IMR-90 (cell line): ENCODE results near the gene ANOS1. TPM values are rescaled to one million over a fixed set of nuclear protein-coding genes. Genes with fewer than 3 reads are reported as not detected.
"Not testable (repeated sequence)": the region's sequence is repeated elsewhere in the genome, so short reads cannot be mapped to it uniquely, and the experiment has no call there.

Experiments used
- ATAC-seq: fragments of 200-7000 bp; cut with Tn5 transposase; 2 replicates; pipeline ENCODE4 v1.9.1; 2020; ENCODE audit warnings: low read depth, mild to moderate bottlenecking, moderate library complexity
- BruUV-seq: library from RNA; stranded (reverse); fragments of 400-500 nt; replicated peaks from 2 replicates; lab custom pipeline; 2021; lab: Mats Ljungman, UMichigan
- CTCF ChIA-PET: fragments of 300-600 bp; formaldehyde crosslinking; extraction: SDS; loops from one replicate; lab custom pipeline; 2021; ENCODE audit warnings: antibody characterized with exemption; lab: Yijun Ruan, JAX
- POLR2A ChIA-PET: fragments of 300-600 bp; sonication (Branson Sonifier 250); formaldehyde crosslinking; loops from one replicate; lab custom pipeline; 2022; ENCODE audit warnings: antibody characterized with exemption; ENCODE audit not compliant: unreplicated experiment; lab: Charles Lee
- DNase-seq: peaks from one replicate; pipeline ENCODE4 v3.0.0; 2013
- H2AFZ ChIP-seq: replicated peaks from 2 replicates; pipeline ENCODE3; 2013; ENCODE audit warnings: low read length, mild to moderate bottlenecking; ENCODE audit not compliant: poor library complexity
- H2AK5ac ChIP-seq: 2 replicates; pipeline ENCODE4 v1.6.1; 2013; ENCODE audit warnings: low read depth, low read length, inconsistent platforms
- H2AK9ac ChIP-seq: replicated peaks from 2 replicates; pipeline ENCODE3; 2013; ENCODE audit warnings: mild to moderate bottlenecking, low read depth, low read length, moderate library complexity; ENCODE audit not compliant: poor library complexity
- H2BK120ac ChIP-seq: 2 replicates; pipeline ENCODE4 v1.6.1; 2013; ENCODE audit warnings: low read depth, low read length, inconsistent platforms
- H2BK15ac ChIP-seq: 3 replicates; pipeline ENCODE4 v1.6.1; 2013; ENCODE audit warnings: low read depth, low read length, inconsistent platforms
- H2BK20ac ChIP-seq: 2 replicates; pipeline ENCODE4 v1.6.1; 2013; ENCODE audit warnings: low read depth, mild to moderate bottlenecking, inconsistent platforms, low read length, moderate library complexity
- H2BK5ac ChIP-seq: 2 replicates; pipeline ENCODE4 v1.6.1; 2013; ENCODE audit warnings: mild to moderate bottlenecking, low read depth, low read length, inconsistent platforms; ENCODE audit not compliant: poor library complexity, severe bottlenecking
- H3K14ac ChIP-seq: replicated peaks from 2 replicates; pipeline ENCODE4 v1.6.1; 2013; ENCODE audit warnings: low read depth, low read length, inconsistent platforms
- H3K18ac ChIP-seq: 2 replicates; pipeline ENCODE4 v1.6.1; 2013; ENCODE audit warnings: low read depth, low read length, control low read depth
- H3K23ac ChIP-seq: 2 replicates; pipeline ENCODE4 v1.6.1; 2013; ENCODE audit warnings: low read depth, low read length, inconsistent platforms
- H3K27ac ChIP-seq: 2 replicates; pipeline ENCODE4 v1.5.1; 2013; ENCODE audit warnings: mild to moderate bottlenecking, control low read depth, low read length; ENCODE audit not compliant: insufficient read depth
- H3K27me3 ChIP-seq: 2 replicates; pipeline ENCODE4 v1.6.1; 2013; ENCODE audit warnings: low read length; ENCODE audit not compliant: control insufficient read depth, insufficient read depth
- H3K36me3 ChIP-seq: 2 replicates; pipeline ENCODE4 v1.6.1; 2013; ENCODE audit warnings: low read length, mixed read lengths; ENCODE audit not compliant: control insufficient read depth, insufficient read depth
- H3K4ac ChIP-seq: 2 replicates; pipeline ENCODE4 v1.6.1; 2013; ENCODE audit warnings: low read depth, low read length, inconsistent platforms
- H3K4me1 ChIP-seq: 2 replicates; pipeline ENCODE4 v1.6.1; 2013; ENCODE audit warnings: low read length, mixed read lengths; ENCODE audit not compliant: control insufficient read depth, insufficient read depth
- H3K4me2 ChIP-seq: 2 replicates; pipeline ENCODE4 v1.6.1; 2013; ENCODE audit warnings: low read depth, mild to moderate bottlenecking, control low read depth, low read length, moderate library complexity
- H3K4me3 ChIP-seq: 2 replicates; pipeline ENCODE4 v1.5.1; 2013; ENCODE audit warnings: low read depth, mild to moderate bottlenecking, control low read depth, low read length, moderate library complexity; ENCODE audit not compliant: insufficient read depth
- H3K56ac ChIP-seq: 2 replicates; pipeline ENCODE4 v1.6.1; 2013; ENCODE audit warnings: low read length, inconsistent platforms; ENCODE audit not compliant: insufficient read depth; ENCODE audit errors: extremely low read depth
- H3K79me1 ChIP-seq, 2 experiments: 2 replicates each; pipeline ENCODE4 v1.6.1; 2013; ENCODE audit warnings: low read length in 2 of 2, inconsistent platforms in 1 of 2, low read depth in 1 of 2
- H3K9ac ChIP-seq: 2 replicates; pipeline ENCODE4 v1.6.1; 2013; ENCODE audit warnings: low read depth, low read length, control low read depth
- H3K9me1 ChIP-seq: 2 replicates; pipeline ENCODE4 v1.6.1; 2013; ENCODE audit warnings: low read length, inconsistent platforms; ENCODE audit not compliant: insufficient read depth
- H3K9me3 ChIP-seq: 2 replicates; pipeline ENCODE4 v1.6.1; 2013; ENCODE audit warnings: low read length; ENCODE audit not compliant: control insufficient read depth, insufficient read depth
- H4K20me1 ChIP-seq: 2 replicates; pipeline ENCODE4 v1.6.1; 2013; ENCODE audit warnings: low read length, inconsistent platforms; ENCODE audit not compliant: insufficient read depth
- H4K5ac ChIP-seq: 2 replicates; pipeline ENCODE4 v1.6.1; 2013; ENCODE audit warnings: mild to moderate bottlenecking, low read depth, low read length, control low read depth
- H4K8ac ChIP-seq, 2 experiments: 2 replicates each; pipeline ENCODE4 v1.6.1; 2013; ENCODE audit warnings: low read depth in 2 of 2, low read length in 2 of 2, control low read depth in 1 of 2, inconsistent platforms in 1 of 2
- H4K91ac ChIP-seq: 2 replicates; pipeline ENCODE4 v1.6.1; 2013; ENCODE audit warnings: low read depth, low read length, inconsistent platforms; ENCODE audit not compliant: insufficient read depth
- WGBS, 2 experiments: methylation state at CpG; one replicate each; pipeline versions ENCODE4 v1.1.5 to v1.1.7; 2013; ENCODE audit warnings: missing lambda C conversion rate in 2 of 2; ENCODE audit not compliant: insufficient read length in 1 of 2; ENCODE audit errors: extremely low coverage in 2 of 2; 5-methylcytosine and 5-hydroxymethylcytosine counted together
- dilution Hi-C: fragments of 300-500 bp; cut with HindIII; formaldehyde crosslinking; loops from one replicate; pipeline ENCODE4 v1.14.3; 2018; ENCODE audit warnings: low sequenced_read_pairs; ENCODE audit not compliant: unreplicated experiment
- in situ Hi-C: fragments of 300-500 bp; cut with MboI; formaldehyde crosslinking; loops from 3 replicates; pipeline ENCODE4 v1.14.3; 2019; ENCODE audit warnings: low sequenced_read_pairs, inconsistent platforms, mixed read lengths
- intact Hi-C: fragments of 100-400 bp; cut with micrococcal nuclease; formaldehyde crosslinking; loops from 2 replicates; pipeline ENCODE4 v1.10.0; 2022
- polyA plus RNA-seq, 3 experiments: library from polyadenylated mRNA; depleted of rRNA; stranded (reverse); fragments of >200 nt; gene quantifications; 2 replicates each; pipeline ENCODE4 v1.2.3, GENCODE V29; 2012; ENCODE audit warnings: low replicate concordance in 1 of 3
- total RNA-seq: library from RNA; depleted of rRNA; stranded (reverse); fragments of >200 nt; gene quantifications from 2 replicates; pipeline ENCODE4 v1.2.3, GENCODE V29; 2012

ANOS1 gene
- total and polyA plus RNA-seq, 2 of the 4 experiments (the other 2 are of a cell fraction): under 0.01 to 0.17 TPM

DNA sequence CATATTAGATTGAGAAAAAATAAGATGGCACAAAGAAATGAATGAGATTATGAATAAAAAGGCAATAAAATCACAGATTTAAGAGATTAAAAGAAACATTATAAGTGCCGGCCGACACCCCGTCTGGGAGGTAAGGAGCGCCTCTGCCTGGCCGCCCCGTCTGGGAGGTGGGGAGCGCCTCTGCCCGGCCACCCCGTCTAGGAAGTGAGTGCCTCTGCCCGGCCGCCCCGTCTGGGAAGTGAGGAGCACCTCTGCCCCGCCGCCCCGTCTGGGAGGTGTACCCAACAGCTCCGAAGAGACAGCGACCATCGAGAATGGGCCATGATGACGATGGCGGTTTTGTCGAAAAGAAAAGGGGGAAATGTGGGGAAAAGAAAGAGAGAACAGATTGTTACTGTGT lies 229.8 kb downstream of the ANOS1 start:
- H3K23ac ChIP-seq, POLR2A ChIA-PET, H3K14ac ChIP-seq, H4K20me1 ChIP-seq, CTCF ChIA-PET, H3K27me3 ChIP-seq, intact Hi-C loops, H2BK120ac ChIP-seq, H3K18ac ChIP-seq, H3K4me3 ChIP-seq, H3K4me1 ChIP-seq, BruUV-seq, H2AK9ac ChIP-seq, H3K4me2 ChIP-seq, H3K79me1 ChIP-seq, DNase-seq, H2AK5ac ChIP-seq, H4K8ac ChIP-seq, H2BK5ac ChIP-seq, H3K27ac ChIP-seq, H2BK20ac ChIP-seq, H2AFZ ChIP-seq, ATAC-seq, H3K9me1 ChIP-seq, H3K36me3 ChIP-seq, in situ Hi-C loops, H3K9ac ChIP-seq, H3K56ac ChIP-seq, H3K4ac ChIP-seq, H4K5ac ChIP-seq, H2BK15ac ChIP-seq, H3K9me3 ChIP-seq, H4K91ac ChIP-seq, dilution Hi-C loops: not testable (repeated sequence)
- no CpG with 5 or more reads among the region's 21 CpGs for WGBS, 2 experiments
